Measurements from ENCODE around the gene FCN1. TPM values are rescaled to one million over a fixed set of nuclear protein-coding genes. Genes with fewer than 3 reads are reported as not detected.
"Not testable (repeated sequence)": the region's sequence is repeated elsewhere in the genome, so short reads cannot be mapped to it uniquely, and the experiment has no call there.

The FCN1 gene
- not detected in 2 replicates for polyA plus RNA-seq (2014; cell fraction: cytosol; rRNA removed)
- polyA plus RNA-seq (2014; cell fraction: nucleus; rRNA removed) = not detected in 2 replicates

GRCh38 chr9:134917431-134918373 is at the start of gene FCN1:
Gene FCN1 (minus strand): TSS chr9:134917912. CDS start chr9:134917871, 41 bp downstream.
- DNase-seq (ENCODE audit: low spot score) = no peak

GRCh38 chr9:134966697-134967546 is 49.2 kb upstream of the FCN1 start:
- DNase-seq (ENCODE audit: low spot score) = no peak

DNA sequence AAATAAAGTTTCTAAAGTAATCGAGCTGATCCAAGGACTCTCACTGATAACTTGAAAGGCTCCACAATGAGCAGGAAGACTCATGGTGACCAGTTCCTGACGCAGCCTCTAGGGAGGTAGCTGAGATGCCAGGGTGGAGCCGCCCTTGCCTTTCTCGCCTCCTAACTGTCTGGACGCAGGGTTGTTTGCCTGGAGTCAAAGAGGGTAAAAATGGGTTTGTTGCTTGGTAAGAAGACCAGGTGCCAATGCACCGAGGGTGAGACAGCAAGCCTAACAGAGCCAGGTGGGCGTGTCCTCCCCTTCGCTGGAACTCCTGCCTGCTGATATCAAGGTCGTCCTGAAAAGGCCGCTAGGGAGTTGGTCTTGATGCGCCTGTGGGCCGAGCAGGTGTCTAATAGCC is 48.6 kb upstream of the FCN1 start:
- DNase-seq (ENCODE audit: low spot score) = no peak

DNA sequence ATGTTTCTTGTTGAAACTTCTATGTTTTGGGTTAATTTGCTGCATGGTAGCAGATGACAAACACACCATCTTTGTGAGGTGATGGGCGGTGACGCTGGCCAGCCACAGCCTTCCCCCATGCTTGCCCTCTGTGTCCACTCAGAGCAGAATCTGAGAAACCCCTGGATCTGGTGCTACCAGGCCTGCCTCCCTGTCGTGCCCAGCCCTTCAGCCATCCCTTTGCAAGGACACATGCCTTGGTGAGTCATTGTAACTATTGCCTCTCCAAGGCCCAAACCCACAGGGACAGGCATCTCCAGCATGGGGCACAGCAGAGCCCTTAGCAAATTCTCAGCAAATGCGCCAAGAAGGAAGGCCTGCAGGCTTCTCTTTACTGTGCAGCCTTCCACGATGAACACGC is 48.1 kb upstream of the FCN1 start:
- no peak for DNase-seq (ENCODE audit: low spot score)

- no peak for DNase-seq (ENCODE audit: low spot score)
These were observed 47.7 kb upstream of the FCN1 start for GRCh38 chr9:134965411-134965810.

GRCh38 chr9:134964271-134965055 is 46.8 kb upstream of the FCN1 start:
- no peak for DNase-seq (ENCODE audit: low spot score)

- no peak for DNase-seq (ENCODE audit: low spot score)
These were observed 45.8 kb upstream of the FCN1 start for GRCh38 chr9:134963546-134963945.

GRCh38 chr9:134962973-134963364 is 45.3 kb upstream of the FCN1 start:
- DNase-seq (ENCODE audit: low spot score) = no peak

DNA sequence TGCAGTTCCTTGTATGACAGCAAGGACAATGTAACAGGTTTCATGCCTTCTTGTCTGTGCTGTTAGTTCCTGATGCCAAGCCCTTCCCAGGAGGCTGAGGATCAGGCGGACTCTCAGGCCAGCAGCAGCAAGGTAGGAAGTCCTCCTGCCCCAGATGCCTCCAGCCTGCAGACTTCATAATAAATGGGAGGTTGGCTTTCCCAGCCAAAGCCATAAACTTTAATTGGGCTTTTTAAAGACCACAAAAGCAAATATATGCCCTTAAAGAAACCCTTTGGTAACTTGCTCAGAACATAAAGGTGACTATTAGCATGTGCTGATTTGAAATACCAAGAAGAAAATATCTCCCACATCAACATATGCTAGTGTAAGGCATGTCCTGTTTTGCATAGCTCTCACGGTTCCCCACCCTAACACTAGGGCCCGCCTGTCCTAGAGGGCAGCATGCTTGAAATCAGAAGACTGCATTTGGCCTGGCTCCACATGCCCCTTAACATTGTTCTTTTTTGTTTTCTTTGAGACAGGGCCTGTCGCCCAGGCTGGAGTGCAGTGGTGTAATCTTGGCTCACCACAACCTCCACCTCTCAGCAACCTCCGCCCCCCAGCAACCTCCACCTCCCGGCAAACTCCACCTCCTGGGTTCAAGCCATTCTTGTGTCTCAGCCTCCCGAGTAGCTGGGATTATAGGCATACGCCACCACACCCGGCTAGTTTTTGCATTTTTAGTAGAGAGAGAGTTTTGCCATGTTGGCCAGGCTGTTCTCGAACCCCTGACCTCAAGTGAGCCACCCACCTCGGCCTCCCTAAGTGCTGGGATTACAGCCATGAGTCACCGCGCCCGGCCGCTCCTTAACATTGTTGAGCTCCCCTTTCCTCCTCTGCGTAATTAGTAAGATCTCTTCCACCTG is 44.6 kb upstream of the FCN1 start:
- no peak for DNase-seq (ENCODE audit: low spot score)

DNA sequence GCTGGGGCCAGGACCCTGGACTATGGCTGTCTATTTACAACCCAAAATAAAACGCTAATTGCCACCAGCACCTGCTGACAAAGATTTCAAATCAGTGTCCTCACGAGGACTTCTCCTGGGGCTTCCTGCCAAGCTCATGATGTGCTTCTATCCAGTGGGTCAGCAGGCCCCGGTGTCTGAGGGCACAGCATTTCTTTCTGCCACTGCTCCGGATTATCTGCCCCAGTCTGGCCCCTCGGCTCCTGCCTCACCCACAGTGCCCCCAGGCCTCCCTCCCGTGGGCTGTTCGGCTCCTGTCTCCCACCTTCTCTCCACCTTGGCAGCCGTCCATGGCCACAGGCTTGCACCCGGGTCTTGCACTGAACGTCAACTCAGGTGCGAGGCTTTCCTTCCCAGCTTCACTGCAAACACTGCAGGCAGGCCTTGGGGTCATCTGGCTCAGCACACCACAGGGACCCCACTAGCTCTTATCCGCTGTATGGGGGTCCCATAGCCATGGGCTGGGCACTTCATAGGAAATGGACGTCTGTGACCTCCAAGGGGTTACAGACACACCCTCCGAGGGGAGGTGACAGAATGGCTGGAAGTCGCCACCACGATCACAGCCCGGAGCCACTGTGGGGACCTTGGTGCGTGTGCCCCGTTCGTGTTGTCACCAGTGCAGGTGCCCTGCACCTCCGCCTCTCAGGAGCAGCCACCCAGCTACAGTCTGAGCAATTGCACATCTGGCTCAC is 43.8 kb upstream of the FCN1 start:
- no peak for DNase-seq (ENCODE audit: low spot score)

DNA sequence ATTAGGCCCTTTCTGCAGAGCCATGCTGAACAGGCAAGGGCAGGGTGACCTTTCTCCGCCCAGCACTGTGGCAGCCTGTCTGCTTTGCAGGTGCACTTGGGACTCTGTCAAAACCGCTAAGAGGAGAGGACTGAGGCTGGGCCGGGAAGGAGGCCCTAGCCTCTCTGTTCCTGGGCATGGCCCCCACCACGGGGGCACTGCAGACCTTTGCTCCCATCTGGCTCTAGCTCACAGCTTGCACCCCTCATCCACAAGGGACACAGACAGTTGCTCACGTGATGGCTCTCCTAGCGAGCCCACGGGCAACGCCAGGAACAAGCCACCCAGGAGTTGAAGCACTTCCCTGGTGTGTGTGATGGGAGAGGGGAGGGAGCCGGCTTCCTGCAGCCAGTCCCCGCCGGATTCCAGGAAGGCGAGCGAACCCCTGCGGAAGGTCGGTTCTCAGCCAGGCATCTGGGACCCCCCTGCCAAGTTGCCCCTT is 43.0 kb upstream of the FCN1 start:
- DNase-seq (ENCODE audit: low spot score) = no peak

GRCh38 chr9:134959971-134960310 is 42.2 kb upstream of the FCN1 start:
- no peak for DNase-seq (ENCODE audit: low spot score)

DNA sequence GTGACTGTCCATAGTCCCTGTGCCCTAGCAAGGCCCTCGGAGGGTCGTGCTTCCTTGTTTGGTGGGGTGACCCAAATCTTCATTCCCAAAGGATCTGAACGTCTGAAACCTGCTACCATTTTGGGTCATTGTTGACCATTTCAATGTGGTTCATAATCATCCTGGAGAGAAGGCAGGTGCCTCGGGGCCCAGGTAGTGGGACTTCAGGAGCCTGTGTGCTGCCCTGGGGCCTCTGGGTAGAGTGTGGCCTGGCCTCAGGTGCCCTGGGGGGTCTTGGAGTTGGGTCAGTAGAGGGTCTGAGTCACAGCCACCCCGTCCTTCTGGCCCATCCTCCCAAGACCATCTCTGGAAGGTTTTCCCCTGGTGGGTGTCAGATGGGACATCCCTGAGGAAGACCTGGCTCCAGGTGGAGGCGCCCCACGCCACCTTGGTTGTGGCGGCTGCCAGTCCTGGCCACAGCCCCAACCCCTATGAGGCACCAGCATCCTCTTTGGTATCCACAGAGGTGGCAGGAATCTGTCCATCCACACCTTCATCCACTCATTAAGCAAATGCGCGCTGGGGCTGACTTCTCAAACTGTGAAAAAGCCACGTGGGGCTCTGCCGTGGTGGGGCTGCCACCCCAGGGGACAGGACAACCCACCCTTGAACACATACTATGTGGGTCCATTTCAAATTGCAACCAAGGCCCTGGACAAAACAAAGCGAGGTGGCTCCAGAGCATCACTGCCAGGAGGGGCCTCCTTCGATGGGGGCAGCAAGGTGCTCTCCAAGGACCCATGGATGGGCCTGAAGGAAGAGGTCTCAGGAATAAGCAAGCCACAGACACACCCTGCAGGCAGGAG is 41.6 kb upstream of the FCN1 start:
- no peak for DNase-seq (ENCODE audit: low spot score)

DNA sequence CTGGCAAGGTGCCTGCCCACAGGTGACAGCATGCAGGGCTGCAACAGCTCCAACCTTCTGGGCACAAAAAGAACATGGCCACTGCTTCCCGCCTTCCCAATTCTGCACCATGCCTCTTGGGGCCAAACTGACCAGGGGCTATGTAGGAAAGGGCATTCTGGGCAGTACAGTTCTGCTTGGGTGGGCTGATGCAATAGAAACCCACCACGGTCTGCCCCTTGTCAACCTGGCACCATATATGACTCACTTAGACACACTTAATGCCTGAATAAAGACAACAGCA is 40.2 kb upstream of the FCN1 start:
- DNase-seq (ENCODE audit: low spot score) = no peak

DNA sequence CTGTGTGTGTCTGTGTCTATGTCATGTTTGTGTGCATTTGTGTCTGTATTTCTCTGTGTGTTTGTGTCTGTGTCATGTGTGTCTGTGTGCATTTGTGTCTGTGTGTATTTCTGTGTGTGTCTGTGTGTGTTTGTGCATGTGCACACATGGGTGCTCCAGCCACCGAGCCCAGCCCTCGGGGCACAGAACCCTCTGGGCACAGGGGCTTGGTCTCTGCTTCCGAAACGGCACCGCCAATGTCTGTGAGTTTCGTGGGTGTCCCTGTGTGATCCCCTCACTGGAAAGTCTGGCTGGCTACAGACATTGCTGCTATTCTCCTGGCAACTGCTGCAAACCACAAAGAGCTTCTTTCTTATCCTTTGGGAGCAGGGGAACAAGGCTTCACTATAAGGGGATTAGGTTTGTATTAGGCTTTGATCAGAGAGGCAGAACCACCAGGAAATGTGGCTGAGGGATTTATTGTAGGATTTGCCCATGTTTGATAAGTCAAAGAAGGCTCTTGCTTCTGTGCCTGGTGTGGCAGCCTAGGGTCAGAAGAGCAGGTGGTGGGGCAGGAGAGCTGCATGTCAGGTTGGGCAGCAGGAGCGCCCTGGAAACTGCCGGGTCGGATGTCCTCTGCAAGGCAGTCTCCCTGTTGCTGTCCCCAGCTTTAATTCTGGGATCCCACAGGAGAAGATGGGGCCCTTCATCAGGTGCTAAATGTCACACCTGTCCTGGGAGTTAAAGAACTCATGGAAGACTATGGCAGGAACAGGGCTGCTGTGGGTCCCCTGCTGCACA is 39.6 kb upstream of the FCN1 start:
- no peak for DNase-seq (ENCODE audit: low spot score)

DNA sequence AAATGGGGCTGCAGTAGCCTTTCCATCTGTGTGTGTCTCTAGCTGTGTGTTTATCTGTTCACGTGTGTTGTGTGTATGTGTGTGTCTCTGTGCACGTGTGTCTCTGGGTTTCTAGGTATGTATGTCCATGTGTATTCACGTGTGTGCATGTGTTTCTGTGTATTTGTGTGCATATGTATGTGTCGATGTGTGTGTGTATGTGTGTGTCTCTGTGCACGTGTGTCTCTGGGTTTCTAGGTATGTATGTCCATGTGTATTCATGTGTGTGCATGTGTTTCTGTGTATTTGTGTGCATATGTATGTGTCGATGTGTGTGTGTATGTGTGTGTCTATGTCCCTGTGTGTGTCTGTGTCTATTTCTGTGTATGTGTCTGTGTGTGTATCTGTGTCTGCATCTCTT is 38.7 kb upstream of the FCN1 start:
- not testable (repeated sequence) for DNase-seq (ENCODE audit: low spot score)

- DNase-seq (ENCODE audit: low spot score) = no peak
These were observed 38.1 kb upstream of the FCN1 start for GRCh38 chr9:134955801-134956200.

- DNase-seq (ENCODE audit: low spot score) = no peak
These were observed 37.4 kb upstream of the FCN1 start for GRCh38 chr9:134955156-134955555.
